Measurements from ENCODE around the gene KLF11. TPM values are rescaled to one million over a fixed set of nuclear protein-coding genes. Genes with fewer than 3 reads are reported as not detected.

The KLF11 gene
- total and polyA plus RNA-seq, 2 of the 8 experiments (the other 6 are each of a cell fraction or from before 2014, with no cell fraction given): 6.4 to 10.1 TPM

DNA sequence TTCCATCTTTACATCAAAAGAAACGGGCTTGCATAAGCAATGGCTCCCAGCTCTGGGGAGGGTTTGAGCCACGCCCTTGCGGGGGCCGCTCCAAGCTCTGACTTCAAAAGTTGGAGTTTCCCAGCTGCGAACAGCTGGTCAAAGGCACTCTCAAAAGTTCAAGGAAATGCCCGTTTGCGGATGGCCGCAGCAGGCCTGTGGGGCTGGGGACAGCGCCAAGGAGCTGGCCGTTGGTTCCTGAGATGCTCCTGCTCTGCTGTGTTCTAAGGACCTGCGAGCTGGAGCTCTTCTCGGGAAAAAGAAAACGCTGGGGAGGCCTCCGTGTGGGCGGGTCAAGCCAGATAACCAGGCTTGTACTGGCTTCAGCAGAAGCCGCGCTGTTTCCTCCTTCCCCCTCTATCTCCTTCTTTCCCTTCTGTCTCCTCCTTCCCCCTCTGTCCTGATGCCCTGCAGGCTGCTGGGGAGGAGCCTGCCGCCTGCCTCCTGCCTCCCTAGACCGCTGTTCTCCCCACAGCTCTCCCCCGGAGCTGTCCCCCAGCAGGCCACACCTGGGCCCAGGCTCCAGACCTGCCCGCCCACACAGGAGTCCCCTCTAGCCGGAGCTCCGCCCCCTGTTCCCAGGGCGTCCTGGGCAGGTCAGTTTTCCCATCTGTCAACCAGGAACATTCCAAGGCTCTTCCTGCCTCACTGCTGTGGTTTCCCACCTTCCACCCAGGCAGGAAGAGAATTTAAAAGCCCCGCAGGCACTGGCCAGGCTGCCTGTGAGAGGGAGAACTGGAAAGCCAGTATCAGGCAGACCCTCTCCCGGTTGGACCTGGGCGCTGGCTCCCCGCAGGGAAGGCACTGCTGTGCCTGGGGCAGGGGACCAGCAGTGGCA is 14.1 kb downstream of the KLF11 start:
- Histone ChIP-seq H3K56ac (replicated peaks; ENCODE audit: insufficient read length, low read depth, low read length) (peak overlapping the region; percentile 46), H3K79me1 (ENCODE audit: low read depth, low read length) (no peaks in the 10 kb centered on the region), H3K27ac (ENCODE audit: low read depth, low read length) (no peak overlapping the region), H3K9ac (replicated peaks in 1 of 4; ENCODE audit: extremely low read depth in 1 of 4, low read depth in 3 of 4, low read length in 3 of 4) (peak overlapping the region in 1 of 4 experiments; percentile 44; a peak in 2 of 7 replicates), H3K4me1 (replicated peaks in 1 of 4; ENCODE audit: control insufficient read depth in 3 of 4, insufficient read depth in 4 of 4, low read length in 3 of 4) (peaks cover 0 to 16% (median 2%) of the 10 kb centered on the region in 4 experiments; a peak in 3 of 7 replicates), H3K9me3 (ENCODE audit: insufficient read depth in 2 of 2, low read depth in 1 of 2, low read length in 1 of 2) (no peaks in the 10 kb centered on the region), H3K18ac (ENCODE audit: extremely low read depth, low read length) (peak overlapping the region; percentile 78), H4K8ac (ENCODE audit: extremely low read depth, insufficient read depth, low read length) (peak overlapping the region; percentile 85), H3K27me3 (replicated peaks in 1 of 4; ENCODE audit: control insufficient read depth in 3 of 4, extremely low read depth in 1 of 4, insufficient read depth in 3 of 4, low read length in 3 of 4) (no peaks in the 10 kb centered on the region), H4K5ac (ENCODE audit: insufficient read length, low read depth, low read length) (peak overlapping the region; percentile 37), H2BK20ac (ENCODE audit: low read length) (0 out of 2 replicates have a peak overlapping the region, but pooled peaks have one; percentile 80), H2BK15ac (ENCODE audit: low read length) (no peak overlapping the region), H3K23me2 (ENCODE audit: low read depth, low read length) (peaks cover 3% of the 10 kb centered on the region; the same call in 1 of the 2 replicates), H3K4ac (replicated peaks; ENCODE audit: insufficient read length, low read depth, low read length) (no peak overlapping the region), H3K14ac (ENCODE audit: insufficient read length) (no peak overlapping the region), H3K36me3 (ENCODE audit: control insufficient read depth in 2 of 4, insufficient read depth in 4 of 4, low read length in 3 of 4) (peaks cover 0 to 12% (median 0%) of the 10 kb centered on the region in 4 experiments; a peak in 2 of 8 replicates), H2BK120ac (replicated peaks; ENCODE audit: low read depth, low read length) (peak overlapping the region; percentile 21), H2AK5ac (ENCODE audit: low read depth, low read length) (no peak overlapping the region), H4K20me1 (replicated peaks in 1 of 2; ENCODE audit: control insufficient read depth in 1 of 2, insufficient read depth in 2 of 2, low read length in 2 of 2) (no peaks in the 10 kb centered on the region), H3K23ac (ENCODE audit: insufficient read length) (no peak overlapping the region), H2AFZ (ENCODE audit: low read length) (no peak overlapping the region; the same call in 1 of the 2 replicates), H2BK5ac (ENCODE audit: low read depth, low read length) (peak overlapping the region; percentile 66), H3K79me2 (ENCODE audit: control insufficient read depth in 1 of 2, insufficient read depth in 2 of 2, low read length in 2 of 2) (no peaks in the 10 kb centered on the region), H3K4me3 (ENCODE audit: extremely low read depth in 1 of 4, insufficient read depth in 2 of 4, low read depth in 3 of 4, low read length in 4 of 4) (peak overlapping the region; percentile 28 to 56 (median 40); a peak in 7 of 8 replicates), H3K4me2 (ENCODE audit: insufficient read depth in 1 of 2, low read depth in 2 of 2, low read length in 2 of 2) (peak overlapping the region; percentile 76 to 96), H2BK12ac (ENCODE audit: low read depth, low read length) (peak overlapping the region; percentile 7; the same call in 1 of the 2 replicates), H4K91ac (replicated peaks; ENCODE audit: insufficient read length, low read length) (peak overlapping the region; percentile 87)
- DNase-seq (ENCODE audit: low read depth in 1 of 2, low spot score in 2 of 2) (peak; percentile 80 to 85), FAIRE-seq (no peak)
- 17% methylated on average over 25 of the region's 28 CpGs; no CpG with 5 or more reads in 1 of the 2 experiments for WGBS, 2 experiments (ENCODE audit: extremely low coverage in 1 of 2, insufficient coverage in 1 of 2, insufficient read length in 1 of 2, insufficient replicate concordance in 2 of 2, low coverage in 1 of 2, low lambda C conversion rate in 2 of 2, missing lambda C conversion rate in 1 of 2)
- CTCF ChIA-PET (ENCODE audit: partially characterized antibody): interaction anchor here (0.5 to 7.7 kb wide), 23 partner anchors 9 to 1929 kb away, joined by 3 to 68 read pairs (median 5); partner anchors contain the start of gene TAF1B
- POLR2A ChIA-PET (ENCODE audit: partially characterized antibody): interaction anchor here (3.0 to 3.1 kb wide), 2 partner anchors 10 to 14 kb away, joined by 12 to 32 read pairs; partner anchors contain the start of gene KLF11
- peak; percentile 6 for TF ChIP-seq CTBP2 (IDR thresholded peaks at IDR 0.05; ENCODE audit: borderline replicate concordance, insufficient read depth, insufficient read length, low read length)
- TF ChIP-seq BCL11A (IDR thresholded peaks at IDR 0.05; ENCODE audit: low read depth in 2 of 2, low read length in 2 of 2): no peak
- TF ChIP-seq JUN (IDR thresholded peaks at IDR 0.05; ENCODE audit: low read depth, low read length): no peak
- TF ChIP-seq PHF8 (conservative IDR thresholded peaks at IDR 0.05; ENCODE audit: low read depth, low read length): no peak
- TF ChIP-seq SP2 (IDR thresholded peaks at IDR 0.05; ENCODE audit: low read length): no peak
- TF ChIP-seq, protein P1, sequence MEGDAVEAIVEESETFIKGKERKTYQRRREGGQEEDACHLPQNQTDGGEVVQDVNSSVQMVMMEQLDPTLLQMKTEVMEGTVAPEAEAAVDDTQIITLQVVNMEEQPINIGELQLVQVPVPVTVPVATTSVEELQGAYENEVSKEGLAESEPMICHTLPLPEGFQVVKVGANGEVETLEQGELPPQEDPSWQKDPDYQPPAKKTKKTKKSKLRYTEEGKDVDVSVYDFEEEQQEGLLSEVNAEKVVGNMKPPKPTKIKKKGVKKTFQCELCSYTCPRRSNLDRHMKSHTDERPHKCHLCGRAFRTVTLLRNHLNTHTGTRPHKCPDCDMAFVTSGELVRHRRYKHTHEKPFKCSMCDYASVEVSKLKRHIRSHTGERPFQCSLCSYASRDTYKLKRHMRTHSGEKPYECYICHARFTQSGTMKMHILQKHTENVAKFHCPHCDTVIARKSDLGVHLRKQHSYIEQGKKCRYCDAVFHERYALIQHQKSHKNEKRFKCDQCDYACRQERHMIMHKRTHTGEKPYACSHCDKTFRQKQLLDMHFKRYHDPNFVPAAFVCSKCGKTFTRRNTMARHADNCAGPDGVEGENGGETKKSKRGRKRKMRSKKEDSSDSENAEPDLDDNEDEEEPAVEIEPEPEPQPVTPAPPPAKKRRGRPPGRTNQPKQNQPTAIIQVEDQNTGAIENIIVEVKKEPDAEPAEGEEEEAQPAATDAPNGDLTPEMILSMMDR (IDR thresholded peaks at IDR 0.05; ENCODE audit: control extremely low read depth in 1 of 3, insufficient read depth in 1 of 3, low read depth in 1 of 3, low read length in 3 of 3): no peak
- TF ChIP-seq RBBP5 (IDR thresholded peaks at IDR 0.05; ENCODE audit: borderline replicate concordance, low read depth, low read length): peak; percentile 67; the same call in 1 of the 2 replicates
- peak; percentile 64 for TF ChIP-seq ASH2L (IDR thresholded peaks at IDR 0.05; ENCODE audit: low read length)
